Measurements from ENCODE around the gene ADAMTS15. TPM values are rescaled to one million over a fixed set of nuclear protein-coding genes. Genes with fewer than 3 reads are reported as not detected.

Gene ADAMTS15
- total and polyA plus RNA-seq, 10 of the 15 experiments (the other 5 are each of a cell fraction or from before 2014, with no cell fraction given), result not detected

DNA sequence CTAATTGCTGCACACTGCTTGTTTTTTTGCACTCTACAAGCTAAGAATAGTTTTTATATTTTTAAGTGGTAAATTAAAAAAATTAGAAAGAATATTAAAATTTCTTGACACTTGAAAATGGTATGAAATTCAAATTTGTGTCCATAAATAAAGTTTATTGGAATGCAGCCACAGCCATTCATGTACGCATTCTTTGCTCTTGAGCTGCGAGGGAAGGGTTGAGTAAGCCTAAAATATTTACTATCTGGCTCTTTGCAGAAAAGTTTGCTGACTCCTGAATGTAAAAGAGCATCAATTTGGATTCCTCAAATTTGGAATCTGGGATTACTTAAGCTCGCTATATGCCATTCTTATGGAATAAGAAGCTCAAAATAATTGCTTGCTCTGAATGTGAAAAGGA is 16.6 kb upstream of the ADAMTS15 start:
- RAD21 ChIA-PET (ENCODE audit: unreplicated experiment), result interaction anchor here (1.0 to 7.3 kb wide), 5 partner anchors 219 to 464 kb away, joined by 3 to 132 read pairs (median 10); no protein-coding TSS in a partner anchor
- SMC1A ChIA-PET (ENCODE audit: uncharacterized antibody, unreplicated experiment), result interaction anchor here (1.3 to 9.8 kb wide), 5 partner anchors 10 to 463 kb away, joined by 3 to 177 read pairs (median 14); no protein-coding TSS in a partner anchor
- TF ChIP-seq, protein P1, sequence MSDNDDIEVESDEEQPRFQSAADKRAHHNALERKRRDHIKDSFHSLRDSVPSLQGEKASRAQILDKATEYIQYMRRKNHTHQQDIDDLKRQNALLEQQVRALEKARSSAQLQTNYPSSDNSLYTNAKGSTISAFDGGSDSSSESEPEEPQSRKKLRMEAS (IDR thresholded peaks at IDR 0.05; ENCODE audit: low read depth, low read length), result no peak
- TF ChIP-seq GABPA (IDR thresholded peaks at IDR 0.05; ENCODE audit: low read depth) (no peak), ZNF274 (IDR thresholded peaks at IDR 0.05; ENCODE audit: insufficient read depth, insufficient read length) (no peak), KDM1A (IDR thresholded peaks at IDR 0.05; ENCODE audit: borderline replicate concordance) (no peak), MXI1 (IDR thresholded peaks at IDR 0.05; ENCODE audit: low read depth, low read length) (no peak)
- H3K27ac ChIP-seq (ENCODE audit: control insufficient read depth, insufficient read depth), result no peak overlapping the region
- no peaks in the 10 kb centered on the region for H3K9me3 ChIP-seq (replicated peaks; ENCODE audit: control insufficient read depth, insufficient read depth, low read length)
- CTCF ChIA-PET, result interaction anchor here (0.5 to 8.2 kb wide), 18 partner anchors 11 to 484 kb away, joined by 3 to 295 read pairs (median 5); partner anchors contain the start of gene SNX19
- ATAC-seq, result no peak
- no peaks in the 10 kb centered on the region for H3K79me2 ChIP-seq (ENCODE audit: control insufficient read depth, insufficient read depth, low read length)
- no peak for FAIRE-seq
- H3K4me3 ChIP-seq, result no peak overlapping the region
- no peaks in the 10 kb centered on the region for H3K36me3 ChIP-seq (ENCODE audit: control insufficient read depth in 2 of 2, insufficient read depth in 2 of 2, low read length in 1 of 2)
- no peak overlapping the region for H3K4me2 ChIP-seq (ENCODE audit: control insufficient read depth, insufficient read depth)
- H3K9ac ChIP-seq (ENCODE audit: control insufficient read depth, insufficient read depth, low read length), result no peak overlapping the region
- H2AFZ ChIP-seq (ENCODE audit: control insufficient read depth, low read depth, low read length), result no peak overlapping the region
- peaks cover 11 to 14% of the 10 kb centered on the region in 2 experiments for H3K27me3 ChIP-seq (replicated peaks in 1 of 2; ENCODE audit: control insufficient read depth in 2 of 2, insufficient read depth in 2 of 2, low read length in 1 of 2)
- WGBS (ENCODE audit: insufficient coverage, insufficient replicate concordance, low lambda C conversion rate, missing lambda C conversion rate), result 0% methylated on average over 3 of the region's 3 CpGs
- no peak for DNase-seq (ENCODE audit: low read depth, low spot score)
- H4K20me1 ChIP-seq (ENCODE audit: control insufficient read depth, insufficient read depth), result no peaks in the 10 kb centered on the region
- in situ Hi-C loops (cut with MboI) (loop anchor here (10.0 kb wide), 1 partner anchor 433 kb away; no protein-coding TSS in a partner anchor), intact Hi-C loops (cut with micrococcal nuclease; ENCODE audit: unreplicated experiment) (loop anchor here (1.0 to 10.0 kb wide), 2 partner anchors 218 to 253 kb away; no protein-coding TSS in a partner anchor)
- BruUV-seq (replicated peaks), result no TSS peak
- POLR2A ChIA-PET, result no interaction called here
- no peaks in the 10 kb centered on the region for H3K4me1 ChIP-seq (ENCODE audit: control insufficient read depth, insufficient read depth, low read length)

DNA sequence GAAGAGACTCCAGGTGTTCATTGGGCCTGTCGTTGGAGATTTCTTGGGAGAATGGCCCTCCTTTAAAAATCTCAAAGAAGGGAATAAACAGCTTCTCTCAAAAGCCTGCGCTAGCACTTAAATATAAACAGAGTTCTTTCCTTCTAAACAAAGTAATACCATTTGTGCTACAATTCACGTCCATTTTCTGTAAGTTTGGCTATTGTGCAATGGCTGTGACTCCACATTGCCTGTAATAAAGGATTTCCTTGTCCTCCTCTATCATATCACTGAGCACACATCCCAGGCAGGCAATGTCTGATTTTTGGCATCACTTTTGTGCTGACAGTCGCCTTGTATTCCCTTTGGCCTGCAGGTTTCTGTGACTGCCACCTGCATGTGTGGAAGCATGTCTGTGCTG is 15.1 kb upstream of the ADAMTS15 start:
- 39% methylated on average over 4 of the region's 4 CpGs for WGBS (ENCODE audit: insufficient coverage, insufficient replicate concordance, low lambda C conversion rate, missing lambda C conversion rate)
- intact Hi-C loops (cut with micrococcal nuclease; ENCODE audit: unreplicated experiment) (loop anchor here (10.0 kb wide), 1 partner anchor 251 kb away; no protein-coding TSS in a partner anchor), in situ Hi-C loops (cut with MboI) (loop anchor here (10.0 kb wide), 1 partner anchor 431 kb away; no protein-coding TSS in a partner anchor)
- H3K79me2 ChIP-seq (ENCODE audit: control insufficient read depth, insufficient read depth, low read length), result no peaks in the 10 kb centered on the region
- POLR2A ChIA-PET, result no interaction called here
- no TSS peak for BruUV-seq (replicated peaks)
- no peak overlapping the region for H3K27ac ChIP-seq (ENCODE audit: control insufficient read depth, insufficient read depth)
- no peak overlapping the region for H3K9ac ChIP-seq (ENCODE audit: control insufficient read depth, insufficient read depth, low read length)
- no peaks in the 10 kb centered on the region for H3K4me1 ChIP-seq (ENCODE audit: control insufficient read depth, insufficient read depth, low read length)
- ATAC-seq (no peak), FAIRE-seq (no peak), DNase-seq (ENCODE audit: low read depth, low spot score) (no peak)
- H3K4me3 ChIP-seq, result no peak overlapping the region
- H3K4me2 ChIP-seq (ENCODE audit: control insufficient read depth, insufficient read depth), result no peak overlapping the region
- peaks cover 8 to 14% of the 10 kb centered on the region in 2 experiments for H3K27me3 ChIP-seq (replicated peaks in 1 of 2; ENCODE audit: control insufficient read depth in 2 of 2, insufficient read depth in 2 of 2, low read length in 1 of 2)
- CTCF ChIA-PET, result interaction anchor here (0.9 to 8.2 kb wide), 13 partner anchors 10 to 483 kb away, joined by 3 to 295 read pairs (median 9); partner anchors contain the start of gene SNX19
- no peaks in the 10 kb centered on the region for H3K9me3 ChIP-seq (replicated peaks; ENCODE audit: control insufficient read depth, insufficient read depth, low read length)
- SMC1A ChIA-PET (ENCODE audit: uncharacterized antibody, unreplicated experiment), result interaction anchor here (0.7 to 9.8 kb wide), 6 partner anchors 221 to 468 kb away, joined by 3 to 177 read pairs (median 4); no protein-coding TSS in a partner anchor
- H2AFZ ChIP-seq (ENCODE audit: control insufficient read depth, low read depth, low read length), result no peak overlapping the region
- H4K20me1 ChIP-seq (ENCODE audit: control insufficient read depth, insufficient read depth), result no peaks in the 10 kb centered on the region; the same call in 1 of the 2 replicates
- RAD21 ChIA-PET (ENCODE audit: unreplicated experiment), result interaction anchor here (0.6 to 7.3 kb wide), 5 partner anchors 154 to 462 kb away, joined by 3 to 132 read pairs (median 5); no protein-coding TSS in a partner anchor
- no peaks in the 10 kb centered on the region for H3K36me3 ChIP-seq (ENCODE audit: control insufficient read depth in 2 of 2, insufficient read depth in 2 of 2, low read length in 1 of 2)
- TF ChIP-seq, protein P2, sequence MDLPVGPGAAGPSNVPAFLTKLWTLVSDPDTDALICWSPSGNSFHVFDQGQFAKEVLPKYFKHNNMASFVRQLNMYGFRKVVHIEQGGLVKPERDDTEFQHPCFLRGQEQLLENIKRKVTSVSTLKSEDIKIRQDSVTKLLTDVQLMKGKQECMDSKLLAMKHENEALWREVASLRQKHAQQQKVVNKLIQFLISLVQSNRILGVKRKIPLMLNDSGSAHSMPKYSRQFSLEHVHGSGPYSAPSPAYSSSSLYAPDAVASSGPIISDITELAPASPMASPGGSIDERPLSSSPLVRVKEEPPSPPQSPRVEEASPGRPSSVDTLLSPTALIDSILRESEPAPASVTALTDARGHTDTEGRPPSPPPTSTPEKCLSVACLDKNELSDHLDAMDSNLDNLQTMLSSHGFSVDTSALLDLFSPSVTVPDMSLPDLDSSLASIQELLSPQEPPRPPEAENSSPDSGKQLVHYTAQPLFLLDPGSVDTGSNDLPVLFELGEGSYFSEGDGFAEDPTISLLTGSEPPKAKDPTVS (IDR thresholded peaks at IDR 0.05; ENCODE audit: low read depth, low read length), result no peak
- TF ChIP-seq PAX8 (IDR thresholded peaks at IDR 0.05) (no peak), FOXM1 (IDR thresholded peaks at IDR 0.05; ENCODE audit: low read depth, low read length) (no peak), BCL11A (IDR thresholded peaks at IDR 0.05; ENCODE audit: low read depth, low read length) (no peak), SPI1 (IDR thresholded peaks at IDR 0.05; ENCODE audit: borderline replicate concordance, insufficient read depth, low read depth, low read length) (no peak), TAF1 (IDR thresholded peaks at IDR 0.05; ENCODE audit: borderline replicate concordance, low read depth, low read length) (no peak), NFIC (IDR thresholded peaks at IDR 0.05; ENCODE audit: low read depth, low read length) (no peak)
- TF ChIP-seq, protein P3, sequence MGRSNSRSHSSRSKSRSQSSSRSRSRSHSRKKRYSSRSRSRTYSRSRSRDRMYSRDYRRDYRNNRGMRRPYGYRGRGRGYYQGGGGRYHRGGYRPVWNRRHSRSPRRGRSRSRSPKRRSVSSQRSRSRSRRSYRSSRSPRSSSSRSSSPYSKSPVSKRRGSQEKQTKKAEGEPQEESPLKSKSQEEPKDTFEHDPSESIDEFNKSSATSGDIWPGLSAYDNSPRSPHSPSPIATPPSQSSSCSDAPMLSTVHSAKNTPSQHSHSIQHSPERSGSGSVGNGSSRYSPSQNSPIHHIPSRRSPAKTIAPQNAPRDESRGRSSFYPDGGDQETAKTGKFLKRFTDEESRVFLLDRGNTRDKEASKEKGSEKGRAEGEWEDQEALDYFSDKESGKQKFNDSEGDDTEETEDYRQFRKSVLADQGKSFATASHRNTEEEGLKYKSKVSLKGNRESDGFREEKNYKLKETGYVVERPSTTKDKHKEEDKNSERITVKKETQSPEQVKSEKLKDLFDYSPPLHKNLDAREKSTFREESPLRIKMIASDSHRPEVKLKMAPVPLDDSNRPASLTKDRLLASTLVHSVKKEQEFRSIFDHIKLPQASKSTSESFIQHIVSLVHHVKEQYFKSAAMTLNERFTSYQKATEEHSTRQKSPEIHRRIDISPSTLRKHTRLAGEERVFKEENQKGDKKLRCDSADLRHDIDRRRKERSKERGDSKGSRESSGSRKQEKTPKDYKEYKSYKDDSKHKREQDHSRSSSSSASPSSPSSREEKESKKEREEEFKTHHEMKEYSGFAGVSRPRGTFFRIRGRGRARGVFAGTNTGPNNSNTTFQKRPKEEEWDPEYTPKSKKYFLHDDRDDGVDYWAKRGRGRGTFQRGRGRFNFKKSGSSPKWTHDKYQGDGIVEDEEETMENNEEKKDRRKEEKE (IDR thresholded peaks at IDR 0.05), result no peak
